SK-N-SH (cell line): ENCODE measurements around the gene HOXA5. TPM values are rescaled to one million over a fixed set of nuclear protein-coding genes. Genes with fewer than 3 reads are reported as not detected.
A peak's percentile ranks its signal among the peaks of the same experiment; 100 is the strongest.

Source experiments
- CTCF ChIA-PET: fragments of 300-600, 350-600 bp; formaldehyde crosslinking; extraction: SDS; loops from one replicate; lab custom pipeline; 2021; lab: Yijun Ruan, JAX
- POLR2A ChIA-PET: fragments of 350-600 bp; sonication (Branson Sonifier 250); formaldehyde crosslinking; extraction: SDS; loops from one replicate; lab custom pipeline; 2020; ENCODE audit warnings: antibody characterized with exemption, inconsistent platforms; lab: Yijun Ruan, JAX
- DNase-seq: peaks from one replicate; pipeline ENCODE4 v3.0.0; 2012
- H2AFZ ChIP-seq: fragments of 200-600 bp; sonication (generic); 2 replicates; pipeline ENCODE4 v1.8.1; 2016; ENCODE audit warnings: antibody characterized with exemption, mild to moderate bottlenecking, low read depth
- H3F3A ChIP-seq: fragments of 200-600 bp; sonication (generic); replicated peaks from 2 replicates; pipeline ENCODE3; 2016; ENCODE audit warnings: antibody characterized with exemption, mild to moderate bottlenecking; ENCODE audit not compliant: insufficient read depth
- H3K27ac ChIP-seq, 2 experiments: fragments of 200-500 bp in 1 of 2; fragments of 200-600 bp in 1 of 2; sonication (Bioruptor generic) in 1 of 2; sonication (generic), shearing (Covaris generic) in 1 of 2; 2 replicates each; pipeline versions ENCODE4 v1.5.1 to v1.6.1; 2014 to 2016; ENCODE audit warnings: low read depth in 2 of 2, inconsistent platforms in 1 of 2, low read length in 1 of 2, mild to moderate bottlenecking in 1 of 2, mixed read lengths in 1 of 2
- H3K27me3 ChIP-seq: fragments of 200-600 bp; sonication (generic), shearing (Covaris generic); 2 replicates; pipeline ENCODE4 v1.6.1; 2016; ENCODE audit warnings: mixed run types; ENCODE audit not compliant: insufficient read depth
- H3K36me3 ChIP-seq, 2 experiments: fragments of 200-500 bp in 1 of 2; fragments of 200-600 bp in 1 of 2; sonication (Bioruptor generic) in 1 of 2; sonication (generic) in 1 of 2; replicated peaks in 1 of 2; 2 replicates each; pipeline versions ENCODE3 to v1.5.1; 2014 to 2016; ENCODE audit warnings: low read length in 1 of 2, mild to moderate bottlenecking in 1 of 2; ENCODE audit not compliant: insufficient read depth in 2 of 2, control insufficient read depth in 1 of 2
- H3K4me1 ChIP-seq, 2 experiments: fragments of 200-500 bp in 1 of 2; fragments of 200-600 bp in 1 of 2; sonication (Bioruptor generic) in 1 of 2; sonication (generic), shearing (Covaris generic) in 1 of 2; 2 replicates each; pipeline versions ENCODE4 v1.5.1 to v1.6.1; 2014 to 2016; ENCODE audit warnings: low read depth in 1 of 2, low read length in 1 of 2, mixed run types in 1 of 2; ENCODE audit not compliant: insufficient read depth in 2 of 2, control insufficient read depth in 1 of 2
- H3K4me2 ChIP-seq: fragments of 200-600 bp; sonication (generic), shearing (Covaris generic); 2 replicates; pipeline ENCODE4 v1.6.1; 2017; ENCODE audit warnings: mixed run types
- H3K4me3 ChIP-seq, 2 experiments: fragments of 200-500 bp in 1 of 2; fragments of 200-600 bp in 1 of 2; sonication (Bioruptor generic) in 1 of 2; sonication (generic), shearing (Covaris generic) in 1 of 2; 2 replicates each; pipeline versions ENCODE4 v1.5.1 to v1.8.1; 2014 to 2016; ENCODE audit warnings: low read depth in 2 of 2, inconsistent platforms in 1 of 2, low read length in 1 of 2, mild to moderate bottlenecking in 1 of 2, mixed read lengths in 1 of 2, moderate library complexity in 1 of 2
- H3K79me2 ChIP-seq: fragments of 200-600 bp; sonication (generic); 2 replicates; pipeline ENCODE4 v1.8.1; 2017; ENCODE audit warnings: mild to moderate bottlenecking; ENCODE audit not compliant: insufficient read depth
- H3K9ac ChIP-seq: fragments of 200-600 bp; sonication (generic); 2 replicates; pipeline ENCODE4 v1.6.1; 2017; ENCODE audit warnings: mixed run types
- H3K9me2 ChIP-seq: fragments of 200-600 bp; sonication (generic); 2 replicates; pipeline ENCODE4 v1.6.1; 2017; ENCODE audit warnings: mixed run types
- H3K9me3 ChIP-seq: fragments of 200-600 bp; sonication (generic); 2 replicates; pipeline ENCODE4 v1.6.1; 2017; ENCODE audit warnings: mixed run types, mild to moderate bottlenecking, moderate library complexity
- H4K20me1 ChIP-seq: fragments of 200-600 bp; sonication (generic); 2 replicates; pipeline ENCODE4 v1.6.1; 2017; ENCODE audit warnings: mild to moderate bottlenecking, mixed run types; ENCODE audit not compliant: insufficient read depth
- CHD2 ChIP-seq: fragments of 150-350 bp; IDR thresholded peaks from 2 replicates; pipeline ENCODE4 v1.6.1; 2018; ENCODE audit warnings: low read length; ENCODE audit not compliant: partially characterized antibody
- EZH2phosphoT487 ChIP-seq: fragments of 200-600 bp; sonication (generic); IDR thresholded peaks from 2 replicates; pipeline ENCODE4 v1.6.1; 2017; ENCODE audit warnings: low read depth, mixed run types, mild to moderate bottlenecking, antibody characterized with exemption, moderate library complexity, borderline replicate concordance
- FOXJ3 ChIP-seq: sonication (generic); formaldehyde crosslinking; IDR thresholded peaks from 2 replicates; pipeline ENCODE4 v1.5.1; 2020; ENCODE audit warnings: mild to moderate bottlenecking, missing genetic modification reagents
- FOXM1 ChIP-seq: IDR thresholded peaks from 2 replicates; pipeline ENCODE4 v1.4.0; 2012; ENCODE audit warnings: low read depth, mild to moderate bottlenecking
- IRF3 ChIP-seq: fragments of 150-350 bp; IDR thresholded peaks from 2 replicates; pipeline ENCODE4 v1.6.1; 2016; ENCODE audit warnings: mild to moderate bottlenecking, low read depth, low read length
- MAX ChIP-seq: IDR thresholded peaks from 2 replicates; pipeline ENCODE4 v1.4.0; 2012; ENCODE audit warnings: low read depth
- MEF2A ChIP-seq: IDR thresholded peaks from 2 replicates; pipeline ENCODE4 v1.4.0; 2012; ENCODE audit warnings: low read depth, borderline replicate concordance
- MXI1 ChIP-seq: IDR thresholded peaks from 2 replicates; pipeline ENCODE4 v1.6.1; 2012; ENCODE audit warnings: mild to moderate bottlenecking, low read depth, low read length, improper control_type of control experiment
- NRF1 ChIP-seq: IDR thresholded peaks from 2 replicates; pipeline ENCODE4 v1.6.1; 2012; ENCODE audit warnings: low read depth, mild to moderate bottlenecking, low read length
- PBX3 ChIP-seq: IDR thresholded peaks from 2 replicates; pipeline ENCODE4; 2012
- RXRA ChIP-seq: IDR thresholded peaks from 2 replicates; pipeline ENCODE4 v1.4.0; 2012; ENCODE audit warnings: low read depth, mild to moderate bottlenecking, borderline replicate concordance
- YY1 ChIP-seq: IDR thresholded peaks from 2 replicates; pipeline ENCODE4 v1.4.0; 2012; ENCODE audit warnings: low read depth, mild to moderate bottlenecking
- ZBTB33 ChIP-seq: IDR thresholded peaks from 2 replicates; pipeline ENCODE4 v1.4.0; 2012; ENCODE audit warnings: low read depth, borderline replicate concordance
- WGBS: methylation state at CpG from one replicate; pipeline ENCODE4 v1.1.6; 2017; ENCODE audit warnings: low lambda C conversion rate; 5-methylcytosine and 5-hydroxymethylcytosine counted together
- polyA plus RNA-seq, 3 experiments: library from polyadenylated mRNA; depleted of rRNA; stranded (reverse); fragments of >200 nt; gene quantifications; 2 replicates each; pipeline ENCODE4 v1.2.3, GENCODE V29; 2012

The HOXA5 gene
- polyA plus RNA-seq, 1 of the 3 experiments (the other 2 are of a cell fraction): not detected

- ChIA-PET CTCF (interaction anchor here (0.6 to 12.1 kb wide), 31 partner anchors 13 to 1269 kb away, joined by 3 to 270 read pairs (median 5); partner anchors contain the start of genes HIBADH, HOXA10, HOXA3 and HOXA5), POLR2A (no interaction called here)
- Histone ChIP-seq H3K9me2 (no peaks in the 10 kb centered on the region), H3K27me3 (peaks cover 91% of the 10 kb centered on the region), H3K4me1 (peaks cover 0 to 8% of the 10 kb centered on the region in 2 experiments; a peak in 1 of 4 replicates), H3K9me3 (no peaks in the 10 kb centered on the region), H3F3A (peaks cover 10% of the 10 kb centered on the region), H3K79me2 (no peaks in the 10 kb centered on the region), H3K4me3 (no peak overlapping the region), H3K9ac (no peak overlapping the region), H3K36me3 (no peaks in the 10 kb centered on the region), H3K4me2 (peak overlapping the region; percentile 97; the same call in 1 of the 2 replicates), H4K20me1 (no peaks in the 10 kb centered on the region), H3K27ac (no peak overlapping the region), H2AFZ (no peak overlapping the region)
- DNase-seq: no peak
- 30% methylated on average over 27 of the region's 30 CpGs for WGBS
- no peak for TF ChIP-seq FOXJ3 (CRISPR knock-in tag)
- TF ChIP-seq FOXM1: no peak
- TF ChIP-seq MXI1: no peak
- no peak for TF ChIP-seq EZH2phosphoT487
- no peak for TF ChIP-seq YY1
- TF ChIP-seq PBX3: no peak
- no peak for TF ChIP-seq CHD2
- no peak for TF ChIP-seq IRF3
- TF ChIP-seq MEF2A: no peak
- no peak for TF ChIP-seq ZBTB33
- TF ChIP-seq RXRA: no peak
- TF ChIP-seq MAX: no peak
- no peak for TF ChIP-seq NRF1
These were observed 18.5 kb upstream of the HOXA5 start for GRCh38 chr7:27161721-27162560.
